Renal cortical epithelial cell (primary cell): ENCODE data around the gene MTHFD1L. TPM values are rescaled to one million over a fixed set of nuclear protein-coding genes. Genes with fewer than 3 reads are reported as not detected.

Experiments
- DNase-seq: peaks from one replicate; pipeline ENCODE4 v3.0.0-alpha.2; 2011; ENCODE audit warnings: low read depth
- total RNA-seq: library from RNA; depleted of rRNA; stranded (reverse); fragments of >200 nt; gene quantifications from 2 replicates; pipeline ENCODE4 v1.2.3, GENCODE V29; 2014

Gene MTHFD1L
- total RNA-seq, 1 donor from 2014 or later: 53.7 TPM

- DNase-seq: peak; percentile 94
Measured at GRCh38 chr6:151040888-151041521, 175.5 kb downstream of the MTHFD1L start.

GRCh38 chr6:151041686-151042085, 176.2 kb downstream of the MTHFD1L start:
- DNase-seq: no peak

GRCh38 chr6:151042911-151043330, 177.4 kb downstream of the MTHFD1L start:
- peak; percentile 56 for DNase-seq

GRCh38 chr6:151043944-151044343, 178.4 kb downstream of the MTHFD1L start:
- no peak for DNase-seq

GRCh38 chr6:151044465-151045441, 179.3 kb downstream of the MTHFD1L start:
- DNase-seq: peak; percentile 99

GRCh38 chr6:151045511-151046222, 180.2 kb downstream of the MTHFD1L start:
- DNase-seq: peak; percentile 38

GRCh38 chr6:151051164-151051563, 185.7 kb downstream of the MTHFD1L start:
- no peak for DNase-seq

GRCh38 chr6:151052021-151052646, 186.6 kb downstream of the MTHFD1L start:
- peak; percentile 22 for DNase-seq

GRCh38 chr6:151054306-151054705, 188.8 kb downstream of the MTHFD1L start:
- DNase-seq: no peak

GRCh38 chr6:151056230-151056907, 190.9 kb downstream of the MTHFD1L start:
- peak; percentile 83 for DNase-seq

GRCh38 chr6:151057061-151057460, 191.6 kb downstream of the MTHFD1L start:
- DNase-seq: no peak

GRCh38 chr6:151058021-151058733, 192.7 kb downstream of the MTHFD1L start:
- no peak for DNase-seq

- DNase-seq: no peak
Measured at GRCh38 chr6:151059612-151060095, 194.2 kb downstream of the MTHFD1L start.

- peak; percentile 100 for DNase-seq
Measured at GRCh38 chr6:151060096-151060765, 194.7 kb downstream of the MTHFD1L start.

GRCh38 chr6:151060766-151061531, 195.4 kb downstream of the MTHFD1L start:
- DNase-seq: peak; percentile 54

- DNase-seq: peak; percentile 58
Measured at GRCh38 chr6:151063352-151063751, 197.8 kb downstream of the MTHFD1L start.

GRCh38 chr6:151063842-151064647, 198.5 kb downstream of the MTHFD1L start:
- no peak for DNase-seq
